GM19463 (cell line): ENCODE results near the gene PTPRN2.

Experiments used
- ATAC-seq: cut with Tn5 transposase; IDR thresholded peaks from one replicate; pipeline ENCODE4 v1.9.1; 2021; ENCODE audit warnings: mild to moderate bottlenecking, moderate library complexity; ENCODE audit not compliant: unreplicated experiment

Gene PTPRN2

DNA sequence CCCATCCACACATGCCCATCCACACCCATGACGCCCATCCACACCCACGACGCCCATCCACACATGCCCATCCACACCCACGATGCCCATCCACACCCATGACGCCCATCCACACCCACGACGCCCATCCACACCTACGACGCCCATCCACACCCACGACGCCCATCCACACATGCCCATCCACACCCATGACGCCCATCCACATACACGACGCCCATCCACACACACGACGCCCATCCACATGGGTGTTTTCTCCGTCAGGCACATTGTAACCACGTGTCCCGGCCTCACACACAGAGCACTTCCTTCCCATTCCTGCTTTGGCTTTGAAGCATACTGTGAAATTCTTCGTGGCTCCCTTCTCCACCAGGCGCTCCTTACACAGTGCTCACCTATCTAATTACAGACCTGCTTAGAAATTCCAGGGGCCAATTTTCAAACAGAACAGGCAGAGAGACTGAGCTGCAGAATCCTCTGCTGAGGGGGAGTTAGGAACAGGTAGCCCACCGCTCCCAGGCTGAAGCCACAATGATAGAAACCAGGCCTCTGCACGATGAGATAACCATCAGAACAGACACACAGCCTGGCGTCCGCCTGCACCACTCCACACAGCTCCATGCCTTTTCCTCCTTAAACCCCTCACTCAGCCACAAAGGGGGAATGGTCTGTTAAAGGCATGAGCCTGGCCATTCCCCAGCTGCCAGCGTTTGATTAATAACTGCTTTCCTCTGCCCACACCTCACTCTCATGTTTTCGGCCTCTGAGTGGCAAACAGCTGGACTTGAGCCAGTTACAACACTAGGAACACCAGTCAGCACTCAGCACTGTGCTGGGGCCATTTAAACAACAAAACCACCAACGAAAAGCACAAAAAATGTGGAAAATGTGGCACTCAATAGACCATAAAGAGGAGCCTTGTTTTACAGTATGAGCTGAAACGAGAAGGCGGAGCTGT is 501.6 kb downstream of the PTPRN2 start:
- ATAC-seq = no peak

DNA sequence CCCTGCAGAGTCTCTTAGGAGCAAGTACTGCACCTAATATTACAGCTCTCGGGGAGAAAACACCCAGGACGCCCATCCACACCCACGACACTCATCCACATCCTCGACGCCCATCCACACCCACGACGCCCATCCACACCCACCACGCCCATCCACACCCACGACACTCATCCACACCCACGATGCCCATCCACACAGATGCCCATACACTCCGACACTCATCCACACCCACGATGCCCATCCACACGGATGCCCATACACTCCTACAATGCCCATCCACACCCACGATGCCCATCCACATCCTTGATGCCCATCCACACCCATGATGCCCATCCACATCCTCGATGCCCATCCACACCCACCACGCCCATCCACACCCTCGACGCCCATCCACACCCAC is 503.1 kb downstream of the PTPRN2 start:
- ATAC-seq = no peak

DNA sequence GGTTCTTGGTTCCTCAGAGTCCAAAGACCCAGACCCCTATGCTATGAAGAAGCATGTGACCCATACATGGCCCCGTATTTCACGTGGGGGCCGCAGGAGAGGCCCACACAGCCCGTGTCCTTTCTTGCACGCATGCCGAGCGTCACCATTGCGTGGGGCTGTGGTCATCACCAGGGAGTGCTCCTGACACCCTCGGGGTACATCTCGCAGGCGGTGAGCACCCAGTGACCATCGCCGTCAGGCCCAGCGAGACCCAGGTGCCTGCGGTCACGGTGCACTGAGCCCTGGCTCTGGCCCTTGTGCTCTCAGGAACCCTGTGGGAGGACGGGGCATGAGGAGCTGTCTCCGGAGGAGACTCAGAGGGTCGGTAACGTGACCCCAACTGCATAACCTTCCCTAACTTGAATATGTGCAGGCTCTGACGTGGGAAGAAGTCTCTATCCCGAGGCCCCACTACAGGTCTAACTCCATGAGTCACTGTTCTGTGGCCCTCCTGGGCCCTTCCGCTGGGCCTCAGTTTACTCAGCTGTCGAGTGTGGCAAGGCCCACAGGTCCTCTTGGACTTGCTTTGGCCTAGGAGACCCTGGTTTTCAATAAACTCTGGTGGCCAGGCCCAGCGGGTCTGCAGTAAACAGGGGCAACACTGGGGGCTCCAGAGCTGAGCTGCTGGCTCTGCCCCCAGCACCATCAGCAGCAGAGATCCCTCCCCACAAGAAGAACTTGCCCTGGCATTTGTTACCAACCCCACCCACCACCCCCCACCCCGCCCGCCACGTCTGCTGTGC is 503.9 kb downstream of the PTPRN2 start:
- no peak for ATAC-seq

DNA sequence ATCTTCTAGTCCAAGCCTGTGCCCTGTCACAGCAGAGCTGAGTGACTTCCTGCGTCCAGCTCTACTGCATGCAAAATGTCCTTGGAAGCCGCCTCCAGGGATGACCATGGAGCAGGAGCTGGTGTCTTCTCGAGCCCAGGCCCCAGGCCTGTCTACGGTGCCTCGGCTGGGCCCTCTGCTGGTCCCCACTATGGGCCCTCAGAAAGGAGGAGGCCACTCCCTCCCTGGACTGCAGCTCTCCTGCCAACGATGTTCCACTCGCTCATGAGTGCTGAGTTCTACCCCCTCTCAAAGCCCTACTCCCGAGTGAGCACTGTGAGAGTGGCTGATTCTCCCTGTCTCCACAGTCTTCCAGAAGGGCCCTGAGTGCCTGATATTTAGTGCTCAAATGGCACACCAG is 504.9 kb downstream of the PTPRN2 start:
- no peak for ATAC-seq

DNA sequence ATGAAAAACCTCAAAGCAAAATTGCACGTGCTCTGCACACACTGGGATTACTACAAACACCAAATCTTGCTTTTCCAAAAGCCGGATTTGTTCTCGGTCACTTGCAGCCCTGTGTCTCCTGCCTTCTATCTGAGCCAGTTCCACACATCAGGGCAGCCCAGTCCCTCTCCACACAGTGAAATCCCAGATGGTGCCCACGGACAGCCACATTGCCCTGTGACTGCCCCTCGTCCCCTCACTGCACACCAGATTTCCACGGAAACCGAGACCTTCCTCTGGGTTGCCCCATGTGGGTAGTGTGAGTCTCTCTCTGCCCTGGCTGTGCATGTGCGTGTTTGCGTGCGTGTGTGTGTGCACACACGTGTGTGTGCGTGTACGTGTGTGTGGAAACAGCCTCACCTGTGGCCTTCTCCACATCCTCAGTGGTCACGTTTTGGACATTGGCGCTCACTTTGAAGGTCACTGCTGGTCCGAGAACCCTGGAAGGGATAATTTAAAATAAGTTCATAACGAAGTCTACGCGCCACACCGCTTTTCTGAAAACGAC is 506.7 kb downstream of the PTPRN2 start:
- ATAC-seq = no peak

DNA sequence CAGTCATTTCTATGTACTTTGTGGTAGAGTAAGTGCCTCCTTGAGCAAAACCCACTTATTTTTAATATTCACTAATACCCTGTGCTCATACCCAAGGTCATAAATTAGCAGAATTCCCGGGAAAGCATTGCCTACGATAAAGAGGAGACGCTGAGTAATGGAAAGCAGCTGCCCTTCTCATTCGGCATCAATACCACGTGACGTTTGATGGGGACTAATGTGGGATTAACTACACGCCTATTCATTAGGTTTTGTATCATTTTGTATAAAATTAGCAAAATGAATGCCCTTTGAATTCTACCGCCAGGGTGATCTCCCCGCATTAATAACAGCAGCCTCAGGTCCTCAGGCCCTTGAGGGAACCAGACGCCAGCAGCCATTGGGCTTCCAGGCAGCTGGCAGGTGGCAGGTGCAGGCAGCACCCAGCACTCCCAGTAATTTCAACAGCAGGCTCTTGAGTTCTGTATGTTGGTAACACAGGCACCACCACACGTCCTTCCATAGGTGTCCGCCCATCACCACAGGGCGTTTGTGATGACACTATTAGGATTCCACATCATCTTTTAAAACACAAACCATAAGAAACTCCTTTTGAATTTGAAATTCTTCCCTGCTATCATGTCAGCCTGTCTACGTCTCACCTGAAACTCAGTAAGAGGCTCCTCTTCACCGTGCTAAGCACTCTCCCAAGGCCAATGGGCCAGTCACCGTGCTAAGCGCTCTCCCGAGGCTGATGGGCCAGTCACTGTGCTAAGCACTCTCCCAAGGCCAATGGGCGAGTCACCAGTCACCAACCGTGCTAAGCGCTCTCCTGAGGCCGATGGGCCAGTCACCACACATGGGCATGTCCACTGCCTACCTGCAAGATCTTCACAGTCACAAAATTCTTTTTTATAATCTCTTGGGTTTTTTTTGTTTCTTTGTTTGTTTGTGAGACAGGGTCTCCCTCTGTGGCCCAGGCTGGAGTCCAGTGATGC is 509.4 kb downstream of the PTPRN2 start:
- ATAC-seq = no peak

DNA sequence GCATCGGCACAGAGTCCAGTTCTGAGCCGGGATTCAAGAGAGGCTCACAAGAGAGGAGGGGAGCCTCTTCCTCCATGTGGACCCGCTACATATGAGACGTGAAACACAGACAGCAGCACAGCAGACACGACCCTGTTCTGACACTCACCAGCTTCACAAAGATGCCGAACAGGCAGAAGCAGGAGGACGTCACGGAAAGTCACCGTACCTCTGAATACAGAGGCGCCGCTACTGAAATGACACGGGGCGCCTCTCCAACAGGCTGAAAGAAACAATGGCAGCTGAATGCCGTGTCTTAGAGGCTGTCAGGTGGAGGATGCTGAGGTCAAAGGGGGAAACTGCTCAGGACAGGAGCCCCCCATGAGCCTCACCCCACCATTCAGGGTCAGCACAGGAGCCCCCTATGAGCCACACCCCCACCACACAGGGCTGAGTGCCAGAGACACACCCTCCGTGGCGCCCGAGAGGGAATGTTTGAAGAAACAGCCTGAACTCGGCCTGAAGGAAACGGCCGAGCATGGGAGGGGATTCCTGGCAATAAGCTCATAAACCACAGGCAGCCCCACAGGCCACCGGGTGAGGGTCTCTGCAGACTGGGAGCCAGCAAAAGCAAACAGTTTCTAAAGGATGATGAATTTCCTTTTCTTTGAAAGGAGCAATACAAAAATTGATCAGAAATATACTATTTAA is 510.3 kb downstream of the PTPRN2 start:
- no peak for ATAC-seq

DNA sequence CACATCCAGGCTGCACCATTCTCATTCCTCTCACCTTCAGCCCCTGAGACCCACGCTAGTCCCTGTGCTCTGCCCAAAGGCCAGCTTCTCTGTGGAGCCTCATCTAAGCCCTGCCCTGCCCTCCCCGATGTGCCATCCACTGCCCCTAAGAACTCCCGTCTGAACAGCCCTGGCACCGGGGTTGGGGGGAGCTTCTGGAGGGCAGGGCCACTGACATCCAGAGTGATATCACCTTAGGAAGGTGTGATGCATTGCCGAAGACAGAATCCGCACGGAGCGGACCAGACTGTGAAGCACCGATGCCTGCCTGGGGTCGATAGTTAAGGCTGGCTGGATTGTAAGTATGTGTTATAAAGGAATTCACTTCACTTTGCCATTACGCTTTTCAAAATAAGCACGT is 511.0 kb downstream of the PTPRN2 start:
- ATAC-seq = no peak

DNA sequence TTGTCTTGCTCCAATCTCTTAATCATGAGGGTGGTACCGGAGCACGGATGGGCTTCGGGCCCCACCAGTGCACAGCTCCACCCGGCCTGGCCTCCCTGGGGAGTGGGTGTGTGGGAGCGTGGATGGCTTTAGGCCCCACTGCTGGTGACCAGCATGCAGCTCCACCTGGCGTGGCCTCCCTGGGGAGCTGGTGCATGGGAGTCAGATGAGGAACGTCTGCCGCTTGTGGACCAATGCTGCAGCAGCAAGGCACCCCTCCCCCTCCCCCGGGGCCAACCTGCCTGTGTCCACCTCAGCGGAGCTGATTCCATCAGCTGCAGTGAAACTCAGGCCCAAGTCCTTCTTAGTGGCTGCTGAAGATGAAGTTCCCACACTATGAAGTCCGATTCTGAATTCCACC is 511.4 kb downstream of the PTPRN2 start:
- ATAC-seq = no peak

DNA sequence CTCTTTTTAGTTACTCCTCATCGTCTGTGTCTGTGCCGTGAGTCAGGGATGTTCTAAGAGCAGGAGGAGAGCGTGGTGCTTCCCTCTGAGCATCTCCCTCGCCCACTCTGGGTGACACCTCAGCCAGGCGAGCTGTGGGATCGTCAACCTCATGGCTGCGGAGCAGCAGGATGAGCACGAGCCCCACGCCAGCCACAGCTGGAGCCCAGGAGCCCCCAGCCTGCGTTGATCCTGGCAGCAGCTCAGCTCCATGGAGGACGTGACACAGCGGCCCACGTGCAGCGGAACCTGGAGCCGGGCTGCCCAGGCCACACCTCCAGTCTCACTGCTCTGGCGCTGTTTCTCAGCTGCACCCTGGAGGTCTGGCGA is 512.0 kb downstream of the PTPRN2 start:
- ATAC-seq = no peak

DNA sequence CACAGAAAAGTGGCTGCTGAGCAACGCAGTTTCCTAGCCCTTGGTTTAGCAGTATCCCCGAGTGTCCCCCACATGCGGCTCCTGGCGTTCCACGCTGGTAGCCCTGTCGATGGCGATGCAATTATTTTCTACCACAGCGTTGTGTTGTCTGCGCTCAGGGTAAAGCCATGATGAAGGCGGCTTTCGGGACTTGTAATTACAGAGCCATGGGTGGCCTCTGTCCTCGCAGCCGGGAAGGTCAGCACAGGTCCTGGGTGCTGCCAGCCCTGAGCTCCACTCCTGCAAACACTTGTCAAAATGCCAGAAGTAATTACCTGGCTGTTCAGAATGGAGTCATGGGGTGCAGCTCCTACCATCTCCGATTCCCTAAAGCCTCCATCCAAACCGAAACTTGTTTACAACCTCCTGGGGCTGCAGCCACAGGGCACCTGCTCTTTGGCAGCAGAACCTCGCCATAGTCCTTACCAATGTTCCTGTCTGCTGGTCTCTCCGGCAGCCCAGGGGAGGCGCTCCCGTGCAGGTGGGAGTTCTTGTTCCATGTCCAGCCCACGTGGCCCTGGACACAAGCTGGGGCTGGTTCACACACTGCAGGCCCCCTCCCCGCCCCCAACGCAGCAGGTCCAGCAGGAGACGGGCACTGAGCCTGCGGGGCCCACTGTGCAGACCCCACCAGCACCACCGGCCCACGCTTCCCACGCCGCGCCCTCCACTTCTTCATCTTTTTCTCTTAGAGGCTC is 512.6 kb downstream of the PTPRN2 start:
- no peak for ATAC-seq

DNA sequence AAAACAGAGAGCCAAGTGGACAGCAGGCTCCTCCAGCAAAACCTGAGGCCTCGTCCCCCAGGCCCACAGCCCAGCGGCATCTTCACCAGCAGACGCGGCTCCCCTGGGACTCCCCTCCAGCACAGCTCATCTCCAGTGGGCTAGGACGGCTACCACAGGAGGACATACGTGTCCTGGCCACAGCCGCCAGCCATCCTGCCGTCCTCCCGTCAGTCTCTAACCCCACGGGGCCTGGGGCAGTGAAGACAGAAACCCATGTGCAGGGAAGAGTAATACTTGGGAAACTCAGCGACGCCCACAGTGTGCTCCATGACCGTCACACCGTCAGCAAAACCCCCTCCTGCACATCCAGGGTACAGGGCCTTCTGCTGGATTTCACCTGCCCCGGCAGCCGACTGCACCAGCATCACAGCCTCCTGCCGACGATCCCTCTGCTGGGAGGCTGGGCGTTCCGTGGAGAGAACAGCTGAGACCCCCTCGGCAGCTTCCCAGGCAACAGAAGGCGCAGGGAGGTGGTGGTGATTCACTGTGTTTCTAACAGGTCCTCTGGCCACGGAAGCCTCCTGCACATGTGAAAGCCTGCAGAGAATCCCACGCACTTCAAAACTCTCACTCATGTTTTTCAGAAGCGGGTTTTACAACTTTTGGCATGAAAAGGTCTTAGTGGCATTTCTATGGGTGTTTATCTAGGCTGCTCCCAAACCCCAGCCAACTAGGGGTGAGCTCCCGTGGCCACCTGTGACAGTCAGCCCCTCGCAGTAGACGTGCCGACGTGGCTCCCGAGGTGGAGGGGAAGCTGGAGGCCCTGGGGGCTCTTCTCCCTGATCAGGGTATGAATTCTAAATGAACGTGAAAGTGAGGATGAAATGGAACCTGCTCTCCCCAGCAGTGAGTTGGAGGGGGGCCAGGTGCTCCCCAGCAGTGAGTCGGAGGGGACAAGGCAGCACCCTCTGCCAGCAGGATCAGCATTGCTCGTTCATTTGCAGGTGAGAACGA is 513.5 kb downstream of the PTPRN2 start:
- ATAC-seq = no peak

DNA sequence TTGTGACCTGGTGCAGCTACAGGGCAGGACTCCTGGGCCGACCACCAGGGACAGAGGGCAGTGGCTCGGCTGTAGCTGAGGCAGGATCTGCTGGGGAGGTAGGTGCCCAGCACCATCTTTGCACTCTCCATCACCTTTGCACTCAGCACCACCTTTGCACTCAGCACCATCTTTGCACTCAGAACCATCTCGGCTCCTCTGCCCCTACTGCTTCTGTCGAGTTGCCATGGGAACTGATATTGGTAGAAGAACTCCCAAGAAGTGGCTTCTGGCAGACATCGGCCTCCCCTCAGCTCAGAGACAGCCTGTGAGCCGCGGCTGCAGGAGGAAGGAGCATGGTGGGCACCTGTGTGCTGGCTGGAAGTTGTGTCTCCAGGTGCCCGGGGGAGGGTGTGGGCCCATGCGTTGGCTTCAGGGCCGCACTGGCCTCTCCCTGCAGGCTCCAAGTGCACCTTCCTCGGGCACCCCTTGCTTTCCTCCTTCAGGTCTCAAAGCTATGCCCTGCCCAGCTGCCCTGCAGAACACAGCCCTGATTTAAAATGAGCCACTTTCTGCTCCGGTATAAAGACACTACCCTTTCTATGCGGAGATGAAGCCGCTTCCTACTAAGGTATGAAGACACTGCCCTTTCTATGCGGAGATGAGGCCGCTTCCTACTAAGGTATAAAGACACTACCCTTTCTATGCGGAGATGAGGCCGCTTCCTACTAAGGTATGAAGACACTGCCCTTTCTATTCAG is 514.5 kb downstream of the PTPRN2 start:
- no peak for ATAC-seq

DNA sequence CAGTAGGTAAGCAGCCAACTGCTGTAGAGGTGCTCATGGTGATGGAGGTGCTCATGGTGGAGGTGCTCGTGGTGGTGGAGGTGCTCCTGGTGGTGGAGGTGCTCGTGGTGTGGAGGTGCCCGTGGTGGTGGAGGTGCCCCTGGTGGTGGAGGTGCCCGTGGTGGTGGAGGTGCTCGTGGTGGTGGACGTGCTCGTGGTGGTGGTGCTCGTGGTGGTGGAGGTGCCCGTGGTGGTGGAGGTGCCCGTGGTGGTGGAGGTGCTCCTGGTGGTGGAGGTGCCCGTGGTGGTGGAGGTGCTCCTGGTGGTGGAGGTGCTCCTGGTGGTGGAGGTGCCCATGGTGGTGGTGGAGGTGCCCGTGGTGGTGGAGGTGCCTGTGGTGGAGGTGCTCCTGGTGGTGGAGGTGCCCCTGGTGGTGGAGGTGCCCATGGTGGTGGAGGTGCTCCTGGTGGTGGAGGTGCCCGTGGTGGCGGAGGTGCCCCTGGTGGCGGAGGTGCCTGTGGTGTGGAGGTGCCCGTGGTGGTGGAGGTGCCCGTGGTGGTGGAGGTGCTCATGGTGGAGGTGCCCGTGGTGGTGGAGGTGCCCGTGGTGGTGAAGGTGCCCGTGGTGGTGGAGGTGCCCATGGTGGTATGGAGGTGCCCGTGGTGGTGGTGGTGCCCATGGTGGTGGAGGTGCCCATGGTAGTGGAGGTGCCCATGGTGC is 517.3 kb downstream of the PTPRN2 start:
- no peak for ATAC-seq

DNA sequence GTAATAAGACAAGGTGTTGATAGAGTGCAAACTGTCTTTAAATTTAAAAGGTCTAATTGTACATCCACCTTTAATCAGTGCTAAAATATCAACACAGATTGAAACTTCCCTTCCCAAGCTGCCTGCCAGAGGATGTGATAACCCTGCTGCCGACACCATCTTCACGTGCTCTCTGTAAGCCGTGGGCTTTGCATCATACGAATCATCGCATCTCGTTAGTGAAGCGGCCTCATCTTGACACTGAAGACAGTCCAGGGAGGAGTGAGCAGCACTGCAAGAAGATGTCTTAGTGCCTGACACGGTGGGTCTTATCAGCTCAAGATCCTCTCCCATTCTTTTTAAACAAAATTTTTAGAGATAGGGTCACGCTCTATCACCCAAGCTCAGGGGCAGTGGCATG is 518.8 kb downstream of the PTPRN2 start:
- no peak for ATAC-seq

DNA sequence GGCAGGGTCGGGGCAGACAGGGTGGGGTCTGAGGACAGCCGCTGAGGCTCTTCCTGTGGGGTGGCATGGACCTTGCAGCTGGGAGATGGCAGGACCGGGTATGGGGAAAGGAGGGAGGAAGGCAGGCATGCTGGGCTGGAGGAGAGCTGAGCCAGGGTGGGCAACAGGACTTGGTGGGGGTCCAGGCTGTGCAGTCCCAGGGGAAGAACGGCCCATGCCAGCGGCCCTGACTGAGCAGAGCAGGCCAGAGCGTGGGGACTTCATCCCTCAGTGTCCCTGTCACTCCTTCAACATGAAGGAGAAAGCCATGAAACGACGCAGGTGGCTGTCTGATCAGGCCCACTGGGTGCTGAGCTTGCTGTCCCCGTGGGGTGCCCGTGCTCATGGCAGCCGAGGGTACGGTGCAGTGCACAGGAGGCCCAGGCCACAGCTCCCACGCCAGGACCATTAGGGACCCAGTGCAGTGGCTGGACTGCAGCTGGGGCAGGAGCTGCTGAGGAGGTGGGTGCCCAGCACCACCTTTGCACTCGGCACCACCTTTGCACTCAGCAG is 519.6 kb downstream of the PTPRN2 start:
- ATAC-seq = no peak
